Esophagus squamous epithelium (tissue), 4 donors: ENCODE data around the gene SERPINE2.

ENCODE experiments used
- CTCF ChIP-seq, 6 experiments: fragments of 450-650 bp in 4 of 6; fragments of 200-600 bp in 2 of 6; sonication (generic) in 2 of 6; IDR thresholded peaks; one replicate each; pipeline ENCODE4 v1.5.1; 2016 to 2019; ENCODE audit warnings: antibody characterized with exemption in 6 of 6, mild to moderate bottlenecking in 4 of 6, moderate library complexity in 4 of 6
- POLR2A ChIP-seq, 4 donors: fragments of 450-650 bp; IDR thresholded peaks; one replicate each; pipeline ENCODE4 v1.6.1; 2017; ENCODE audit warnings: antibody characterized with exemption in 4 of 4, mild to moderate bottlenecking in 4 of 4, moderate library complexity in 3 of 4

- TF ChIP-seq CTCF (IDR thresholded peaks at IDR 0.05) (no peak), POLR2A (IDR thresholded peaks at IDR 0.05) (no peak)
Observed at GRCh38 chr2:223935459-223936125, 103.5 kb downstream of the SERPINE2 start.
